ENCODE measurements around the gene ZNF331.

The ZNF331 gene

GRCh38 chr19:53553865-53554791 lies 16.2 kb downstream of the ZNF331 start:
- H3K27ac ChIP-seq: peak overlapping the region; percentile 43
- TF ChIP-seq ZFX (IDR thresholded peaks at IDR 0.05; ENCODE audit: borderline replicate concordance): no peak
- TF ChIP-seq CTCF (IDR thresholded peaks at IDR 0.05): no peak

GRCh38 chr19:53554804-53555203 lies 16.9 kb downstream of the ZNF331 start:
- H3K27ac ChIP-seq: no peak overlapping the region
- TF ChIP-seq CTCF (IDR thresholded peaks at IDR 0.05) (no peak), ZFX (IDR thresholded peaks at IDR 0.05; ENCODE audit: borderline replicate concordance) (no peak)

GRCh38 chr19:53555352-53555751 lies 17.4 kb downstream of the ZNF331 start:
- H3K27ac ChIP-seq: no peak overlapping the region
- no peak for TF ChIP-seq ZFX (IDR thresholded peaks at IDR 0.05; ENCODE audit: borderline replicate concordance)
- no peak for TF ChIP-seq CTCF (IDR thresholded peaks at IDR 0.05)

GRCh38 chr19:53571339-53571738 lies 33.4 kb downstream of the ZNF331 start:
- H3K27ac ChIP-seq: no peak overlapping the region
- no peak for TF ChIP-seq ZFX (IDR thresholded peaks at IDR 0.05; ENCODE audit: borderline replicate concordance)
- TF ChIP-seq CTCF (IDR thresholded peaks at IDR 0.05): no peak

GRCh38 chr19:53576941-53577653 lies 39.2 kb downstream of the ZNF331 start:
- H3K27ac ChIP-seq: no peak overlapping the region
- TF ChIP-seq CTCF (IDR thresholded peaks at IDR 0.05) (no peak), ZFX (IDR thresholded peaks at IDR 0.05; ENCODE audit: borderline replicate concordance) (no peak)

- TF ChIP-seq ZFX (IDR thresholded peaks at IDR 0.05; ENCODE audit: borderline replicate concordance) (no peak), CTCF (IDR thresholded peaks at IDR 0.05) (no peak)
Measured at GRCh38 chr19:53577968-53578367, 40.0 kb downstream of the ZNF331 start.

GRCh38 chr19:53579518-53579917 lies 41.6 kb downstream of the ZNF331 start:
- H3K27ac ChIP-seq: no peak overlapping the region
- TF ChIP-seq CTCF (IDR thresholded peaks at IDR 0.05): no peak
- TF ChIP-seq ZFX (IDR thresholded peaks at IDR 0.05; ENCODE audit: borderline replicate concordance): no peak

More at GRCh38 chr19:53577968-53578367, 40.0 kb downstream of the ZNF331 start:
- no peak overlapping the region for H3K27ac ChIP-seq

Measured in 22Rv1 (cell line).